ENCODE data around the gene KLHDC8B.

DNA sequence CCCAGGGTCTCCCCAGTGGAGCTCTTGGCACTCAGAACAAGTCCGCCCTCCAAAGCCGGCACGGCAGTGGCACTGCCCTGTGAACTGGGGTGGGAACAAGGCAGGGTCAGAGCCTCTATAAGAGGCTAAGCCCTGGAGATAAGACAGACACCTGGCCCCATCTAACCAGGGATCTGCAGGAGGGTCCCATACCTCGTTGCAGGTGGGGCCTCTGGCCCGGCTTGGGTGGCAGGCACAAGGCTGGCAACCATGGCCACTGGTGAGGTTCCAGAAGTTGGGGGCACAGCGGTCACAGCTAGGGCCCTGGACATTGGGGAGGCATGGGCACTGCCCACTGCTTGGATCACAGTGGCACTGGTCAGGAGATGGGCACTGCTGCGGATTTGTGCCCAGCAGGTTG, 47.2 kb upstream of the KLHDC8B start:
- TF ChIP-seq, protein P1, sequence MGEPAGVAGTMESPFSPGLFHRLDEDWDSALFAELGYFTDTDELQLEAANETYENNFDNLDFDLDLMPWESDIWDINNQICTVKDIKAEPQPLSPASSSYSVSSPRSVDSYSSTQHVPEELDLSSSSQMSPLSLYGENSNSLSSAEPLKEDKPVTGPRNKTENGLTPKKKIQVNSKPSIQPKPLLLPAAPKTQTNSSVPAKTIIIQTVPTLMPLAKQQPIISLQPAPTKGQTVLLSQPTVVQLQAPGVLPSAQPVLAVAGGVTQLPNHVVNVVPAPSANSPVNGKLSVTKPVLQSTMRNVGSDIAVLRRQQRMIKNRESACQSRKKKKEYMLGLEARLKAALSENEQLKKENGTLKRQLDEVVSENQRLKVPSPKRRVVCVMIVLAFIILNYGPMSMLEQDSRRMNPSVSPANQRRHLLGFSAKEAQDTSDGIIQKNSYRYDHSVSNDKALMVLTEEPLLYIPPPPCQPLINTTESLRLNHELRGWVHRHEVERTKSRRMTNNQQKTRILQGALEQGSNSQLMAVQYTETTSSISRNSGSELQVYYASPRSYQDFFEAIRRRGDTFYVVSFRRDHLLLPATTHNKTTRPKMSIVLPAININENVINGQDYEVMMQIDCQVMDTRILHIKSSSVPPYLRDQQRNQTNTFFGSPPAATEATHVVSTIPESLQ (CRISPR knock-in tag; IDR thresholded peaks at IDR 0.05): no peak
- TF ChIP-seq NR3C1 (CRISPR knock-in tag; conservative IDR thresholded peaks at IDR 0.05; ENCODE audit: low read depth): no peak
- TF ChIP-seq, protein P2, sequence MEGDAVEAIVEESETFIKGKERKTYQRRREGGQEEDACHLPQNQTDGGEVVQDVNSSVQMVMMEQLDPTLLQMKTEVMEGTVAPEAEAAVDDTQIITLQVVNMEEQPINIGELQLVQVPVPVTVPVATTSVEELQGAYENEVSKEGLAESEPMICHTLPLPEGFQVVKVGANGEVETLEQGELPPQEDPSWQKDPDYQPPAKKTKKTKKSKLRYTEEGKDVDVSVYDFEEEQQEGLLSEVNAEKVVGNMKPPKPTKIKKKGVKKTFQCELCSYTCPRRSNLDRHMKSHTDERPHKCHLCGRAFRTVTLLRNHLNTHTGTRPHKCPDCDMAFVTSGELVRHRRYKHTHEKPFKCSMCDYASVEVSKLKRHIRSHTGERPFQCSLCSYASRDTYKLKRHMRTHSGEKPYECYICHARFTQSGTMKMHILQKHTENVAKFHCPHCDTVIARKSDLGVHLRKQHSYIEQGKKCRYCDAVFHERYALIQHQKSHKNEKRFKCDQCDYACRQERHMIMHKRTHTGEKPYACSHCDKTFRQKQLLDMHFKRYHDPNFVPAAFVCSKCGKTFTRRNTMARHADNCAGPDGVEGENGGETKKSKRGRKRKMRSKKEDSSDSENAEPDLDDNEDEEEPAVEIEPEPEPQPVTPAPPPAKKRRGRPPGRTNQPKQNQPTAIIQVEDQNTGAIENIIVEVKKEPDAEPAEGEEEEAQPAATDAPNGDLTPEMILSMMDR (IDR thresholded peaks at IDR 0.05): no peak
- no peak for TF ChIP-seq GABPB1 (CRISPR knock-in tag; IDR thresholded peaks at IDR 0.05)
- no peak for TF ChIP-seq CREB1 (CRISPR knock-in tag; IDR thresholded peaks at IDR 0.05)
- TF ChIP-seq SP1 (CRISPR knock-in tag; conservative IDR thresholded peaks at IDR 0.05): no peak
- TF ChIP-seq, protein P3, sequence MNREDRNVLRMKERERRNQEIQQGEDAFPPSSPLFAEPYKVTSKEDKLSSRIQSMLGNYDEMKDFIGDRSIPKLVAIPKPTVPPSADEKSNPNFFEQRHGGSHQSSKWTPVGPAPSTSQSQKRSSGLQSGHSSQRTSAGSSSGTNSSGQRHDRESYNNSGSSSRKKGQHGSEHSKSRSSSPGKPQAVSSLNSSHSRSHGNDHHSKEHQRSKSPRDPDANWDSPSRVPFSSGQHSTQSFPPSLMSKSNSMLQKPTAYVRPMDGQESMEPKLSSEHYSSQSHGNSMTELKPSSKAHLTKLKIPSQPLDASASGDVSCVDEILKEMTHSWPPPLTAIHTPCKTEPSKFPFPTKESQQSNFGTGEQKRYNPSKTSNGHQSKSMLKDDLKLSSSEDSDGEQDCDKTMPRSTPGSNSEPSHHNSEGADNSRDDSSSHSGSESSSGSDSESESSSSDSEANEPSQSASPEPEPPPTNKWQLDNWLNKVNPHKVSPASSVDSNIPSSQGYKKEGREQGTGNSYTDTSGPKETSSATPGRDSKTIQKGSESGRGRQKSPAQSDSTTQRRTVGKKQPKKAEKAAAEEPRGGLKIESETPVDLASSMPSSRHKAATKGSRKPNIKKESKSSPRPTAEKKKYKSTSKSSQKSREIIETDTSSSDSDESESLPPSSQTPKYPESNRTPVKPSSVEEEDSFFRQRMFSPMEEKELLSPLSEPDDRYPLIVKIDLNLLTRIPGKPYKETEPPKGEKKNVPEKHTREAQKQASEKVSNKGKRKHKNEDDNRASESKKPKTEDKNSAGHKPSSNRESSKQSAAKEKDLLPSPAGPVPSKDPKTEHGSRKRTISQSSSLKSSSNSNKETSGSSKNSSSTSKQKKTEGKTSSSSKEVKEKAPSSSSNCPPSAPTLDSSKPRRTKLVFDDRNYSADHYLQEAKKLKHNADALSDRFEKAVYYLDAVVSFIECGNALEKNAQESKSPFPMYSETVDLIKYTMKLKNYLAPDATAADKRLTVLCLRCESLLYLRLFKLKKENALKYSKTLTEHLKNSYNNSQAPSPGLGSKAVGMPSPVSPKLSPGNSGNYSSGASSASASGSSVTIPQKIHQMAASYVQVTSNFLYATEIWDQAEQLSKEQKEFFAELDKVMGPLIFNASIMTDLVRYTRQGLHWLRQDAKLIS (CRISPR knock-in tag; IDR thresholded peaks at IDR 0.05; ENCODE audit: borderline replicate concordance): no peak
- TF ChIP-seq, protein P4, sequence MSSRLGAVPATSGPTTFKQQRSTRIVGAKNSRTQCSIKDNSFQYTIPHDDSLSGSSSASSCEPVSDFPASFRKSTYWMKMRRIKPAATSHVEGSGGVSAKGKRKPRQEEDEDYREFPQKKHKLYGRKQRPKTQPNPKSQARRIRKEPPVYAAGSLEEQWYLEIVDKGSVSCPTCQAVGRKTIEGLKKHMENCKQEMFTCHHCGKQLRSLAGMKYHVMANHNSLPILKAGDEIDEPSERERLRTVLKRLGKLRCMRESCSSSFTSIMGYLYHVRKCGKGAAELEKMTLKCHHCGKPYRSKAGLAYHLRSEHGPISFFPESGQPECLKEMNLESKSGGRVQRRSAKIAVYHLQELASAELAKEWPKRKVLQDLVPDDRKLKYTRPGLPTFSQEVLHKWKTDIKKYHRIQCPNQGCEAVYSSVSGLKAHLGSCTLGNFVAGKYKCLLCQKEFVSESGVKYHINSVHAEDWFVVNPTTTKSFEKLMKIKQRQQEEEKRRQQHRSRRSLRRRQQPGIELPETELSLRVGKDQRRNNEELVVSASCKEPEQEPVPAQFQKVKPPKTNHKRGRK (CRISPR knock-in tag; IDR thresholded peaks at IDR 0.05; ENCODE audit: borderline replicate concordance): no peak
- no peak for TF ChIP-seq ESRRA (CRISPR knock-in tag; IDR thresholded peaks at IDR 0.05; ENCODE audit: borderline replicate concordance)
- TF ChIP-seq, protein P5, sequence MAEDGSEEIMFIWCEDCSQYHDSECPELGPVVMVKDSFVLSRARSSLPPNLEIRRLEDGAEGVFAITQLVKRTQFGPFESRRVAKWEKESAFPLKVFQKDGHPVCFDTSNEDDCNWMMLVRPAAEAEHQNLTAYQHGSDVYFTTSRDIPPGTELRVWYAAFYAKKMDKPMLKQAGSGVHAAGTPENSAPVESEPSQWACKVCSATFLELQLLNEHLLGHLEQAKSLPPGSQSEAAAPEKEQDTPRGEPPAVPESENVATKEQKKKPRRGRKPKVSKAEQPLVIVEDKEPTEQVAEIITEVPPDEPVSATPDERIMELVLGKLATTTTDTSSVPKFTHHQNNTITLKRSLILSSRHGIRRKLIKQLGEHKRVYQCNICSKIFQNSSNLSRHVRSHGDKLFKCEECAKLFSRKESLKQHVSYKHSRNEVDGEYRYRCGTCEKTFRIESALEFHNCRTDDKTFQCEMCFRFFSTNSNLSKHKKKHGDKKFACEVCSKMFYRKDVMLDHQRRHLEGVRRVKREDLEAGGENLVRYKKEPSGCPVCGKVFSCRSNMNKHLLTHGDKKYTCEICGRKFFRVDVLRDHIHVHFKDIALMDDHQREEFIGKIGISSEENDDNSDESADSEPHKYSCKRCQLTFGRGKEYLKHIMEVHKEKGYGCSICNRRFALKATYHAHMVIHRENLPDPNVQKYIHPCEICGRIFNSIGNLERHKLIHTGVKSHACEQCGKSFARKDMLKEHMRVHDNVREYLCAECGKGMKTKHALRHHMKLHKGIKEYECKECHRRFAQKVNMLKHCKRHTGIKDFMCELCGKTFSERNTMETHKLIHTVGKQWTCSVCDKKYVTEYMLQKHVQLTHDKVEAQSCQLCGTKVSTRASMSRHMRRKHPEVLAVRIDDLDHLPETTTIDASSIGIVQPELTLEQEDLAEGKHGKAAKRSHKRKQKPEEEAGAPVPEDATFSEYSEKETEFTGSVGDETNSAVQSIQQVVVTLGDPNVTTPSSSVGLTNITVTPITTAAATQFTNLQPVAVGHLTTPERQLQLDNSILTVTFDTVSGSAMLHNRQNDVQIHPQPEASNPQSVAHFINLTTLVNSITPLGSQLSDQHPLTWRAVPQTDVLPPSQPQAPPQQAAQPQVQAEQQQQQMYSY (CRISPR knock-in tag; IDR thresholded peaks at IDR 0.05): no peak
- TF ChIP-seq, protein P6, sequence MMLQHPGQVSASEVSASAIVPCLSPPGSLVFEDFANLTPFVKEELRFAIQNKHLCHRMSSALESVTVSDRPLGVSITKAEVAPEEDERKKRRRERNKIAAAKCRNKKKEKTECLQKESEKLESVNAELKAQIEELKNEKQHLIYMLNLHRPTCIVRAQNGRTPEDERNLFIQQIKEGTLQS (CRISPR knock-in tag; conservative IDR thresholded peaks at IDR 0.05): no peak
- TF ChIP-seq, protein P7, sequence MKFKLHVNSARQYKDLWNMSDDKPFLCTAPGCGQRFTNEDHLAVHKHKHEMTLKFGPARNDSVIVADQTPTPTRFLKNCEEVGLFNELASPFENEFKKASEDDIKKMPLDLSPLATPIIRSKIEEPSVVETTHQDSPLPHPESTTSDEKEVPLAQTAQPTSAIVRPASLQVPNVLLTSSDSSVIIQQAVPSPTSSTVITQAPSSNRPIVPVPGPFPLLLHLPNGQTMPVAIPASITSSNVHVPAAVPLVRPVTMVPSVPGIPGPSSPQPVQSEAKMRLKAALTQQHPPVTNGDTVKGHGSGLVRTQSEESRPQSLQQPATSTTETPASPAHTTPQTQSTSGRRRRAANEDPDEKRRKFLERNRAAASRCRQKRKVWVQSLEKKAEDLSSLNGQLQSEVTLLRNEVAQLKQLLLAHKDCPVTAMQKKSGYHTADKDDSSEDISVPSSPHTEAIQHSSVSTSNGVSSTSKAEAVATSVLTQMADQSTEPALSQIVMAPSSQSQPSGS (CRISPR knock-in tag; IDR thresholded peaks at IDR 0.05; ENCODE audit: borderline replicate concordance, low read depth): no peak
- TF ChIP-seq FOXJ3 (CRISPR knock-in tag; IDR thresholded peaks at IDR 0.05; ENCODE audit: borderline replicate concordance): no peak
- no peak for TF ChIP-seq TCF7 (CRISPR knock-in tag; IDR thresholded peaks at IDR 0.05; ENCODE audit: low read depth)
